Dedifferentiated amniotic fluid mesenchymal stem cell (primary cell): ENCODE measurements around the gene NTM.

ENCODE experiments used
- DNase-seq: peaks from one replicate; pipeline ENCODE4 v3.0.0-alpha.2; 2016; ENCODE audit errors: extremely low spot score

The NTM gene

GRCh38 chr11:131642756-131643531 lies 272.5 kb downstream of the NTM start:
- no peak for DNase-seq

GRCh38 chr11:131644204-131644795 lies 273.9 kb downstream of the NTM start:
- no peak for DNase-seq

- no peak for DNase-seq
These were observed 274.8 kb downstream of the NTM start for GRCh38 chr11:131645237-131645636.

- no peak for DNase-seq
These were observed 279.4 kb downstream of the NTM start for GRCh38 chr11:131649856-131650255.

- DNase-seq: no peak
These were observed 281.8 kb downstream of the NTM start for GRCh38 chr11:131652231-131652630.

GRCh38 chr11:131653260-131653659 lies 282.8 kb downstream of the NTM start:
- DNase-seq: no peak

GRCh38 chr11:131654849-131655248 lies 284.4 kb downstream of the NTM start:
- DNase-seq: no peak

- DNase-seq: no peak
These were observed 285.9 kb downstream of the NTM start for GRCh38 chr11:131656179-131656838.

- DNase-seq: no peak
These were observed 286.4 kb downstream of the NTM start for GRCh38 chr11:131656839-131657211.

GRCh38 chr11:131658414-131658813 lies 288.0 kb downstream of the NTM start:
- no peak for DNase-seq

- no peak for DNase-seq
These were observed 288.5 kb downstream of the NTM start for GRCh38 chr11:131658952-131659351.

GRCh38 chr11:131659931-131660330 lies 289.5 kb downstream of the NTM start:
- no peak for DNase-seq

- DNase-seq: no peak
These were observed 290.7 kb downstream of the NTM start for GRCh38 chr11:131661132-131661531.

GRCh38 chr11:131662317-131662972 lies 292.0 kb downstream of the NTM start:
- DNase-seq: no peak

- no peak for DNase-seq
These were observed 292.6 kb downstream of the NTM start for GRCh38 chr11:131662993-131663392.

- no peak for DNase-seq
These were observed 293.2 kb downstream of the NTM start for GRCh38 chr11:131663405-131664200.

- no peak for DNase-seq
These were observed 293.9 kb downstream of the NTM start for GRCh38 chr11:131664293-131664692.

- DNase-seq: no peak
These were observed 294.4 kb downstream of the NTM start for GRCh38 chr11:131664816-131665215.

GRCh38 chr11:131665344-131665968 lies 295.0 kb downstream of the NTM start:
- DNase-seq: no peak

GRCh38 chr11:131666006-131666405 lies 295.6 kb downstream of the NTM start:
- DNase-seq: no peak

- DNase-seq: peak; percentile 18
These were observed 296.2 kb downstream of the NTM start for GRCh38 chr11:131666617-131667016.
